Epithelial cell of proximal tubule (primary cell): Measurements from ENCODE around the gene MLXIPL. TPM values are rescaled to one million over a fixed set of nuclear protein-coding genes. Genes with fewer than 3 reads are reported as not detected.
"Not testable (repeated sequence)": the region's sequence is repeated elsewhere in the genome, so short reads cannot be mapped to it uniquely, and the experiment has no call there.

ENCODE experiments used
- DNase-seq: peaks from one replicate; pipeline ENCODE4 v3.0.0-alpha.2; 2011; ENCODE audit warnings: low read depth
- H3K4me3 ChIP-seq: 2 replicates; pipeline ENCODE4 v1.5.1; 2011; ENCODE audit warnings: low read depth, mild to moderate bottlenecking, low read length
- CTCF ChIP-seq: conservative IDR thresholded peaks from 2 replicates; pipeline ENCODE4 v1.5.1; 2012; ENCODE audit warnings: low read depth, mild to moderate bottlenecking, low read length
- total RNA-seq: library from RNA; depleted of rRNA; stranded (reverse); fragments of >200 nt; gene quantifications from 2 replicates; pipeline ENCODE4 v1.2.3, GENCODE V29; 2015

Gene MLXIPL
- total RNA-seq, 1 donor from 2014 or later: not detected

- TF ChIP-seq CTCF: no peak
- DNase-seq: no peak
- H3K4me3 ChIP-seq: no peak overlapping the region
Measured at GRCh38 chr7:73611017-73611555, 13.2 kb downstream of the MLXIPL start.

DNA sequence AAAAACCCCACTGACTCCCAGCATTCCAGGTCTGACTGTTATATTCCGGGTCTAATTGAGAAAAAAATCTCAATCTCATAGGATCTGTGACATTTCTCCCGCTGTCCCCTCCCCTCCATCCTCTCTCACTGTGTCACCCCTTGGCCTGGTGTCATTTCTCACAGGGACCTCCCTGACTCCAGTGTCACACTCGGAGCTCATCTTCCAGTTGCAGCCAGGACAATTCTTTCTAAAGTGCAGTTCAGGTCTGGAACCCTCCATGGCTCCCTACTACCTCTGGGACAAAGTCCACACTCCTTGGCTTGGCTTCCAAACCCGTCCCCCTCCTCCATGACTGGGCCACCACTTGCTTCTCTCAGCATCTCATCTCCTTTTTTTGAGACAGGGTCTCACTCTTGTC, 14.2 kb downstream of the MLXIPL start:
- TF ChIP-seq CTCF: no peak
- H3K4me3 ChIP-seq: no peak overlapping the region
- DNase-seq: no peak

GRCh38 chr7:73607692-73607983, 16.7 kb downstream of the MLXIPL start:
- not testable (repeated sequence) for DNase-seq, H3K4me3 ChIP-seq

GRCh38 chr7:73606801-73607691, 17.3 kb downstream of the MLXIPL start:
- no peak overlapping the region for H3K4me3 ChIP-seq
- no peak for DNase-seq
- peak; percentile 89 for TF ChIP-seq CTCF

DNA sequence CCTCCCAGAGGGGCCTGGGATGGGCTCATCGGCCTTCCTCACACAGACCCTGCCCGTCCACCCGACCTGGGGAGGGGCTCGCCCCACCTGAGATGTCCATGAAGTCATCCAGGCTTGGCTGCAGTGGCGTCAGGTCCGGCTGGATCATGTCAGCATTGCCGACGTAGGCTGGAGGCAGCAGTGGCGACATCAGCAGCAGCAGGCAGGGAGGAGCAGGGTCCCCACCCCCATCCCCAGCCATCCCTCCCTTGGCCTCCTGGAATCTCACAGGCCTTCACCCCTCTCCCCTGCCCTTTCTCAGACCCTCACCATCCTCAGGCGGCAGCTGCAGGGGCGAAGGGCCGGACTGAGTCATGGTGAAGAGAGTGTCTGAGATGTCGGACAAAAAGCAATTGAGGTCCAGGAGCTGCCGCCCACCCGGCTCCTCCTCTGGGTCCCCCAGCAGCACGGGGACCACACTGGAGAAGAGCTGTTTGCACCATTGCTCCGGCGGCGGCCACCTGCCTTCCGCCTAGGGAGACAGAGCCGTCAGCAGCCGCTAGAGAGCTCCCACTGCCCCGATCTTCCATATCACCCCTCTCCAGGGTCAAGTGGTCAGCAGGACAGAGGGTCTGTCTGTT, 18.6 kb downstream of the MLXIPL start:
- TF ChIP-seq CTCF: no peak
- no peak for DNase-seq

DNA sequence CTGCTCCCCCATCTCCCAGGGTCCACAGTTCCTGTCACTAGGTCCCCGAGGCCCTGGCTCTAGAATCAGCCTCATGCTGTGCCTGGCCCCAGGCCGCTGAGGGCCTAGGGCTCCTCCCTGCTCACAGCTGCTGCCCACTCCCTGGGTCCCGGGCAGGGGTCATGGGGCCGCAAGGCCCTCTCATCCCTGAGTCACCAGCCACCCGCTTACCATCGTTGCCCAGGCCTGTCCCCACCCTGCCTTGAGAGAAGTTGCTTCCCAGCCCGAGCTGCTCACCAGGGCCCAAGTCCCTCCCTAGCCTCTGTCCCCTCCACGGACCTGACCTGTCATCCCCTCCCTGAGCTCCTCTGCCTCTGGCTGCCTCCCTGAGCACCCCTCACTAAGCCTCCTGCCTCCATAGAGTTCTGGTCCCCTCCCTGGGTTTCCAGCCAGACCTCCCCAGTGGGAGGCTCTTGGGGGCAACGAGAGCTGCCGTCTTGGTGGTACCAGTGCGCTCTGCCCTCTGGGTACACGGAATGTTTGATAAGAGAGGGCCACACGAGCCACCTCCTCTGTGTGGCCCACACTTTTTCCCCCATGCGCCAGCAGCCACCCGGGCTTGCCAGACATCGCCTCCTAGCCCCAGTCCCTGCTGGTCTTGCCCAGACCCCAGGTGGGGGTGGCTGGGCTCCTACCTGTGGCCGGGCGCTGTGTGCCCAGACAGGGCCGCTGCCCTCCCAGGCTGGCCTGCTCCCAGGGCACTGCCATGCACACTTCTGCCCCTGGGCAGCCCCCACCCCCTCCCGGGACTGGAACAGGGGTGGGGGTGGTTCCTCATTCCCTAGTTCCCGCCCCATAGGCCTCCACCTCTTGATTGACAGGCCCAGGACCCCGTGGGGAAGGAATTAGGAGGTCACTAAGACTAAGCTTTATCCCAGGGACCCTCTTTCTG, 21.3 kb downstream of the MLXIPL start:
- no peak for TF ChIP-seq CTCF
- H3K4me3 ChIP-seq: no peak overlapping the region
- DNase-seq: no peak

More for the DNA sequence above, 18.6 kb downstream of the MLXIPL start:
- H3K4me3 ChIP-seq: no peak overlapping the region

DNA sequence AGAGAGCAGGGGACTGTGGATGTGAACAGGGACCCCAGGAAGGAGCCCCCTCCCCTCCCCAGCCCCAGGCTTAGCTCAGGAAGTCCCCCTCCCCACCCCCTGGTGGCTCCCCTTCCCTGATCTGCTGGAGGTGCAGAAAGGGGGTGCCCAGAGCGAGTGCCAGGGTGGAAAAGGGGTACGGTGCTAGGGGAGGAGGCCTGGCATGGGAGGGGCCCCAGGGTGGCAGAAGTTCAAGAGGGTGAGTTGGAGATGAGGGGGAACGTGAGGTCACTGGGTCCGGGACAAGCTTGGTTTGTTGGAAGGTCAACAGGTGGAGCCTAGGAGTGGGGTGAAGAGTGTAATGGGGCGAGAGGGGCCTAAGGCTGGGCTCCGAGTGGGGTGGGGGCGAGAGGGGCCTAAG, 24.4 kb downstream of the MLXIPL start:
- H3K4me3 ChIP-seq: no peak overlapping the region
- no peak for TF ChIP-seq CTCF
- no peak for DNase-seq
